WTC11 (cell line): ENCODE data around the gene SLC9C1. TPM values are rescaled to one million over a fixed set of nuclear protein-coding genes. Genes with fewer than 3 reads are reported as not detected.

Experiments used
- ATAC-seq: fragments of 200-7000 bp; cut with Tn5 transposase; 2 replicates; pipeline ENCODE4 v1.10.0; 2021; ENCODE audit warnings: mild to moderate bottlenecking, moderate library complexity
- CTCF ChIA-PET: fragments of 300-600 bp; sonication (Branson Sonifier 250); formaldehyde crosslinking; loops from one replicate; lab custom pipeline; 2021; ENCODE audit warnings: antibody characterized with exemption; lab: Charles Lee
- POLR2A ChIA-PET: fragments of 350-600 bp; sonication (Branson Sonifier 250); formaldehyde crosslinking; loops from one replicate; lab custom pipeline; 2021; ENCODE audit warnings: antibody characterized with exemption; lab: Charles Lee
- DNase-seq: peaks from one replicate; pipeline ENCODE4 v3.0.0; 2021; ENCODE audit warnings: low spot score
- H3K27ac Mint-ChIP-seq: 2 replicates; pipeline ENCODE4 v1.8.0; 2021; ENCODE audit warnings: mixed read lengths
- H3K27me3 Mint-ChIP-seq: 2 replicates; pipeline ENCODE4 v1.8.0; 2021; ENCODE audit warnings: low read depth, mild to moderate bottlenecking, moderate library complexity, mixed read lengths
- H3K36me3 Mint-ChIP-seq: 2 replicates; pipeline ENCODE4 v1.8.0; 2021; ENCODE audit warnings: mixed read lengths
- H3K4me1 Mint-ChIP-seq: 2 replicates; pipeline ENCODE4 v1.8.0; 2022; ENCODE audit warnings: mixed read lengths
- H3K4me3 Mint-ChIP-seq: 2 replicates; pipeline ENCODE4 v1.8.0; 2021; ENCODE audit warnings: mild to moderate bottlenecking, moderate library complexity, mixed read lengths
- H3K9me3 Mint-ChIP-seq: 2 replicates; pipeline ENCODE4 v1.8.0; 2021; ENCODE audit warnings: mixed read lengths
- ATF1 ChIP-seq: sonication (generic); formaldehyde crosslinking; IDR thresholded peaks from 2 replicates; pipeline ENCODE4 v1.8.1; 2023; ENCODE audit warnings: mild to moderate bottlenecking, moderate library complexity, missing genetic modification reagents
- ATF6 ChIP-seq: sonication (generic); formaldehyde crosslinking; IDR thresholded peaks from 2 replicates; pipeline ENCODE4 v1.8.1; 2023; ENCODE audit warnings: mild to moderate bottlenecking, missing genetic modification reagents
- EMX1 ChIP-seq: fragments of 250-450 bp; sonication (Bioruptor Pico); IDR thresholded peaks from 2 replicates; pipeline ENCODE4 v1.8.0; 2021; ENCODE audit warnings: mild to moderate bottlenecking
- FOXP1 ChIP-seq: sonication (generic); formaldehyde crosslinking; IDR thresholded peaks from 2 replicates; pipeline ENCODE4 v1.8.0; 2022; ENCODE audit warnings: missing genetic modification reagents, mild to moderate bottlenecking, moderate library complexity, borderline replicate concordance
- MLX ChIP-seq: sonication (generic); formaldehyde crosslinking; IDR thresholded peaks from 2 replicates; pipeline ENCODE4 v1.8.1; 2023; ENCODE audit warnings: mild to moderate bottlenecking, missing genetic modification reagents, moderate library complexity
- NFATC4 ChIP-seq: fragments of 250-450 bp; sonication (Bioruptor Pico); IDR thresholded peaks from 2 replicates; pipeline ENCODE4 v1.9.0; 2021; ENCODE audit warnings: mild to moderate bottlenecking
- NFYB ChIP-seq: sonication (generic); formaldehyde crosslinking; conservative IDR thresholded peaks from 2 replicates; pipeline ENCODE4 v1.8.0; 2022; ENCODE audit warnings: low read depth, missing genetic modification reagents
- PRDM15 ChIP-seq: sonication (generic); formaldehyde crosslinking; IDR thresholded peaks from 2 replicates; pipeline ENCODE4 v1.8.0; 2022; ENCODE audit warnings: missing genetic modification reagents
- TEAD4 ChIP-seq: sonication (generic); formaldehyde crosslinking; IDR thresholded peaks from 2 replicates; pipeline ENCODE4 v1.8.0; 2022; ENCODE audit warnings: mild to moderate bottlenecking, missing genetic modification reagents
- TP53 ChIP-seq: sonication (generic); formaldehyde crosslinking; IDR thresholded peaks from 2 replicates; pipeline ENCODE4 v1.8.1; 2023; ENCODE audit warnings: mild to moderate bottlenecking, missing genetic modification reagents
- USF1 ChIP-seq: sonication (generic); formaldehyde crosslinking; IDR thresholded peaks from 2 replicates; pipeline ENCODE4 v1.8.0; 2022; ENCODE audit warnings: mild to moderate bottlenecking, missing genetic modification reagents
- ZNF423 ChIP-seq: fragments of 250-450 bp; sonication (Bioruptor Pico); IDR thresholded peaks from 2 replicates; pipeline ENCODE4 v2.1.2; 2022; ENCODE audit warnings: mild to moderate bottlenecking, moderate library complexity
- ZNF532 ChIP-seq: fragments of 250-450 bp; sonication (Bioruptor Pico); IDR thresholded peaks from 2 replicates; pipeline ENCODE4 v1.9.0; 2021; ENCODE audit warnings: mild to moderate bottlenecking, borderline replicate concordance
- total RNA-seq: library from RNA; stranded (reverse); gene quantifications from 3 replicates; pipeline ENCODE4 v1.2.3, GENCODE V29; 2021

Gene SLC9C1
- total RNA-seq, 1 experiment from 2014 or later, result 3.5 TPM

- TF ChIP-seq ZNF532 (CRISPR knock-in tag), result no peak
- TF ChIP-seq ATF6 (CRISPR knock-in tag), result no peak
- TF ChIP-seq ATF1 (CRISPR knock-in tag), result no peak
- no peak for TF ChIP-seq PRDM15 (CRISPR knock-in tag)
Measured at GRCh38 chr3:112175646-112176045, 118.4 kb downstream of the SLC9C1 start (continued).

- no peak overlapping the region for H3K27ac Mint-ChIP-seq
- no peaks in the 10 kb centered on the region for H3K36me3 Mint-ChIP-seq
- H3K9me3 Mint-ChIP-seq, result peaks cover 14% of the 10 kb centered on the region
- no peaks in the 10 kb centered on the region for H3K27me3 Mint-ChIP-seq
- TF ChIP-seq TP53 (CRISPR knock-in tag), result no peak
- no peak for TF ChIP-seq USF1 (CRISPR knock-in tag)
- no peak for TF ChIP-seq ZNF423
- TF ChIP-seq FOXP1 (CRISPR knock-in tag), result no peak
- TF ChIP-seq NFYB, result no peak
- TF ChIP-seq ZNF532 (CRISPR knock-in tag), result no peak
- TF ChIP-seq TEAD4 (CRISPR knock-in tag), result no peak
- no peak for TF ChIP-seq NFATC4 (CRISPR knock-in tag)
- no peak for TF ChIP-seq EMX1 (CRISPR knock-in tag)
- TF ChIP-seq MLX (CRISPR knock-in tag), result no peak
- no peaks in the 10 kb centered on the region for H3K4me1 Mint-ChIP-seq
- ChIA-PET CTCF (interaction anchor here (1.7 kb wide), 1 partner anchor 63 kb away, joined by 7 read pairs; no protein-coding TSS in a partner anchor), POLR2A (no interaction called here)
- ATAC-seq (no peak), DNase-seq (no peak)
- no peak overlapping the region for H3K4me3 Mint-ChIP-seq
Measured at GRCh38 chr3:112175037-112175436, 119.0 kb downstream of the SLC9C1 start.
